CD4-positive, alpha-beta T cell treated with Interleukin-15 for 1 hour (primary cell): ENCODE results near the gene VPS52.
"Not testable (repeated sequence)": the region's sequence is repeated elsewhere in the genome, so short reads cannot be mapped to it uniquely, and the experiment has no call there.

Experiments used
- DNase-seq: peaks from one replicate; pipeline ENCODE4 v3.0.0-alpha.2; 2020

Gene VPS52

DNA sequence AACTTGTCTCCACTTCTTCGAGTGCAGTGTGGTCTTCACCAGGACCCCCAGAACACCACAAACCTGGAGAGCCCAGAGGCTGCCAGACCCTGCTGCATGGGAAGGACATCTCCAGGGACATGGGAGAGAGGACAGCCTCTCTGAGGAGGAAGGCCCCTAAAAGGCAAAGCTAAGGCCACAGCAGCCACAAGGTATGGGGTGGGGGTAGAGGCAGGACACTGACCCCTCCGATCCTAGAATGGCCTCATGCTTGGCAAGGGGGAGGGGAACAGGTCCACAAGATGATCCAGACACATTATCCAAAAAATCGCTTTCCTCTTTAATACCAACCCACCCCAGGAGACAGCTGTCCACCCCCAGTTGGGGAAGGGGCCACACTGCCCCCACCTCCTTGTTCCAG is 7.1 kb upstream of the VPS52 start:
- DNase-seq: no peak

DNA sequence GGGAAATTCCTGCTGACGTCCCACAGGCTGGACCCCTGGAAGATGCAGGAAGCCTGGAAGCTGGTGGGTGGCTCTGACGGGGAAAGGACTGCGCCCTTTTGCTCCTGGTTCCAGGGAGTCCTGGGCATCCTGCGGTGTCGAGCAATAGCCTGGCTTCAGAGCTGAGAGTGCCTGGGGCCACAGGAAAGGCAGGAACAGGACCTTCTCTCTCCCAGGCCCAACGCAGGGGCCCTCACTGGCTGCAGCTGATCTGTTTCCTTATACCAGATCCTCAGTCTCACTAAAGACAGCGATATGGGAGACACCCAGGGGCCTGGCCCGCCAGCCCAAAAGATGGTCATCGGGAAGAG is 6.7 kb upstream of the VPS52 start:
- no peak for DNase-seq

DNA sequence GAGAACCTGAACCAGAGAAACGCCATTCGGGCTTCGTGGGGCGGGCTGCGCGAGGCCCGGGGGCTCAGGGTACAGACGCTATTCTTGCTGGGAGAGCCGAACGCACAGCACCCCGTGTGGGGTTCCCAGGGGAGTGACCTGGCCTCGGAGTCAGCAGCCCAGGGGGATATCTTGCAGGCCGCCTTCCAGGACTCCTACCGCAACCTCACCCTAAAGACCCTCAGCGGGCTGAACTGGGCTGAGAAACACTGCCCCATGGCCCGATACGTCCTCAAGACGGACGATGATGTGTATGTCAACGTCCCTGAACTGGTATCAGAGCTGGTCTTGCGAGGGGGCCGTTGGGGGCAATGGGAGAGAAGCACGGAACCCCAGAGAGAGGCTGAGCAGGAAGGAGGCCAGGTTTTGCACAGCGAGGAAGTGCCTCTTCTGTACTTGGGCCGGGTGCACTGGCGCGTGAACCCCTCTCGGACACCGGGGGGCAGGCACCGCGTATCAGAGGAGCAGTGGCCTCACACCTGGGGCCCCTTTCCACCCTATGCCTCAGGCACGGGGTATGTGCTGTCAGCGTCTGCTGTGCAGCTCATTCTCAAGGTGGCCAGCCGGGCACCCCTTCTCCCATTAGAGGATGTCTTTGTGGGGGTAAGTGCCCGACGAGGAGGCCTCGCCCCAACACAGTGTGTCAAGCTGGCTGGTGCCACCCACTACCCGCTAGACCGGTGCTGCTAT is 6.2 kb upstream of the VPS52 start:
- DNase-seq: no peak

DNA sequence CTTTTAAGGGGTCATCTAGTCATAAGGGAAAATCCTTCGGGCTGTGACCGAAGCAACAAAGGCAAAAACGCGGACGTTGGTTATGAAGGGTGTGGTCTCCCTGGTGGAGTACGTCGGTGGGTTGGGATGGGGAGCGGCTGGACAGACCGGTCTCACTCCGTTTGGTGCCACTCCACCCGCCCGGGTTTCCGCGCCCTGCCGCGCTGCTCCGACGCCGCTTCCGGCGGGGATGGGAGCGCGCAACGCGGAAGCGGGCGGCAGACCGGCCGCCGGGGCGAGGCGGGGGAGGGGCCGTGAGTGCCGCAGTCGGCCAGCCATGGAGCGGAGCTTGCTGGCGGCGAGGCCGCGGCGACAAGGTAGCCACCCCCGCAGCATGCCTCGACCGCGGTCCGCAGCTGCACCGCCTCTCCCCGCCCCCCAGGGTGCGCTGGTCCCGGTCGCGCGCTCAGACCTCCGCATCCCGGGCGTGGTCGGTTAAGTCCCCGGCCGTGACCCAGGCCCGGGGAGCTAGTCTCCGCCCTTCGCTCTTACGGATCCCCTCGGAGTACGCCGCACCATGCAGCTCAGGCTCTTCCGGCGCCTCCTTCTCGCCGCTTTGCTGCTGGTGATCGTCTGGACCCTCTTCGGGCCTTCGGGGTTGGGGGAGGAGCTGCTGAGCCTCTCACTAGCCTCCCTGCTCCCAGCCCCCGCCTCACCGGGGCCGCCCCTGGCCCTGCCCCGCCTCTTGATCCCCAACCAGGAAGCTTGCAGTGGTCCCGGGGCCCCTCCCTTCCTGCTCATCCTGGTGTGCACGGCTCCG is 5.4 kb upstream of the VPS52 start, which contains the start of gene B3GALT4:
Gene B3GALT4 (plus strand): TSS at position 260 of the 799 bp plus-strand sequence. CDS start 297 bp downstream, at position 557.
- peak; percentile 81 for DNase-seq

DNA sequence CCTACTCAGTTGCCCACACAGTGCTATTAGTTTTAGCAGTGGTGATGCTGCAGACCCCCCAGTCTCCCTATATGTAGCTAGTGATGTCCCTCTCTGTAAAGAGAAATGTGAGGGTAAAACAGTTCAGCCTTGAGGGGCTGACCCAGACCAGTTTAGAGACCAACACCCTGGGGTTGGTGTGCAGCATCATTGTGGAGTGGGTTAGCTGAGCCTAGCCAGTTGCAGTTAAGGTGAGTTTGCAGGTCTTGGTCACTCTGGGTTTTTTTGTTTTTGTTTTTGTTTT is 4.8 kb upstream of the VPS52 start:
- no peak for DNase-seq

DNA sequence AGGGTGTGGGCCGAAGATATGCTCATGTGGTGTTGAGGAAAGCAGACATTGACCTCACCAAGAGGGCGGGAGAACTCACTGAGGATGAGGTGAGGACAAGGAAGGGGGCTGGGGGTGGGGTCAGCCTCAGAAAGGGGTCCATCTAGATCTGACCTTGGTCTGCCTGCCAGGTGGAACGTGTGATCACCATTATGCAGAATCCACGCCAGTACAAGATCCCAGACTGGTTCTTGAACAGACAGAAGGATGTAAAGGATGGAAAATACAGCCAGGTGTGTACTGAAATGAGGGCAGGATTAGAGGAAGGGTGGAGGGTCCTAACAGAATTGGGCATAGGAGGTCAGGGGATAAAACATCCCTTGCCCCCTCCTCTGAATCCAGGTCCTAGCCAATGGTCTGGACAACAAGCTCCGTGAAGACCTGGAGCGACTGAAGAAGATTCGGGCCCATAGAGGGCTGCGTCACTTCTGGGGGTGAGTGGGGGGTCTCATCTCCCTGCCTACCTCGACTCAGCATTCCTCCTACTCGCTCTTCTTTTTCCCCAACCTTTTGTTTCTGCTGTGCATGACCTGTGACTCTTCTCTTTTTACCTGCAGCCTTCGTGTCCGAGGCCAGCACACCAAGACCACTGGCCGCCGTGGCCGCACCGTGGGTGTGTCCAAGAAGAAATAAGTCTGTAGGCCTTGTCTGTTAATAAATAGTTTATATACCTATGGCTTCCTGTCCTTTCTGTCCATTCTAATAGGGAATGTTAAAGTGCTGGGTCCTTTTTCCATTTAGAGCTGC is 4.3 kb upstream of the VPS52 start:
- not testable (repeated sequence) for DNase-seq

DNA sequence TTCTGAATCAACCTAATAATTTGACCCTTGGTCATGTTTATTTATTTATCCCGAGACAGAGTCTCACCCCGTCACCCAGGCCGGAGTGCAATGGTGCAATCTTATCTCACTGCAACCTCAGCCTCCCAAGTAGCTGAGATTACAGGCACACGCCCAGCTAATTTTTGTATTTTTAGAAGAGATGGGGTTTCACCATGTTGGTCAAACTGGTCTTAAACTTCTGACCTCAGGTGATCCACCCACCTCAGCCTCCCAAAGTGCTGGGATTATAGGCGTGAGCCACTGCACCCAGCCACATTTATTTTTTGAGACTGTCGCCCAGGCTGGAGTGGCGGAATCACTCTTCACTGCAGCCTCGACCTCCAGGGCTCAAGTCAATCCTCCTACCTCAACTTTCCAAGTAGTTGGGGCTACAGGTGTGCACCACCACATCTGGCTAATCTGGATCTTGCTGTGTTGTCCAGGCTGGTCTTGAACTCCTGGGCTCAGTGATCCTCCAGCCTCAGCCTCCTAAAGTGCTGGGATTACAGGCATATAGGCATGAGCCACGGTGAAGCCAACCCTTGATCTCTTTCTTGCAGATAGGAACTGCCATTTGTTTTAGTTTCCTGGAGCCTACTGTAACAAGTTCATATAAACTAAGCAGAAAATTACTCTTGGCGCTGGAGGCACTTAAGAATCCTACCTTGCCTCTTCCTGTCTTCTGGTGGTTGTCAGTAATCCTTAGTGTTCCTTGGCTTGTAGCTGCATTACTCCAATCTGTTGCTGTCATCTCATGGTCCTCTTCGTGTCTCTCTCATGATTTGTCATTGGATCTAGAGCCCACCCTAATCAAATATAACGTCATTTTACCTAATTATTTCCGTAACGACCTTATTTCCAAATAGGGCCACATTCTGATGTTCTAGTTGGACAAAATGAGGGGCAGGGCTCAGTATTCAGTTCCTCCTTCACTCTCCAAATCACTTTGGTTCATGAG is 2.5 kb upstream of the VPS52 start:
- DNase-seq: no peak

DNA sequence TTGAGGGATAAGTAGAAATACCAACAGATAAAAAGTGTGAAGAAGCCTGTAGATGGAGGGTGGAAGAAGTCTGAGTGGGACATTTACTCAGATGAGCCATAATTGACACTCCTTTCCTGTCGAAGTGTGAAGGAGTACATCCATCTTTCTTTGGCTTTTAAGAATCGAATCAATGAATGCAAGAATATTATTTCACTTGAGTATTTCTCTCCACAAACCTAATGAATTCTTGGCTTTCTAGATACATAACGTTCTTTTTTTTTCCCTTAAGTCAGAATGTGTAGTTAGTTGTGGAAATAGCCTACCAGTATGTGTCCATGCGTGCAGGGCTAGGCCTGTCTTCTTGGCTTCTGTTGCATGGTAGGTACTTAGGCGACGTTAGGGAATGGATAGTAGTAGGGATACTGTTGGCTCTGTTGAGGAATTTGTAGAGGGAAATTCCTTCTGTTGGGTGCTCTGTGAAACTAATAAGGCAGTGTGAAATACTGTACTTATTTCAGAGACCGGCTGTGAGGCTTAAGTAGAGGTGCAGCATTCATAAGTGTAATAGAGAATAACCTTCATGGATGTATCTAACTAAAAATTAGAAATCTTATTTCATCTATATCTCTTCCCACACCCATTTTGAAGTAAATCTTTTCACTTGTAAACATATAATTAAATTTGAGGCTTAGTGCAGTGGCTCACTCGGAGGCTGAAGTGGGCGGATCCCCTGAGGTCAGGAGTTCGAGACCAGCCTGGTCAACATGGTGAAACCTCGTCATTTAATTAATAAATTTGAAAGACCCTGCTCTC is 1.6 kb upstream of the VPS52 start:
- no peak for DNase-seq

DNA sequence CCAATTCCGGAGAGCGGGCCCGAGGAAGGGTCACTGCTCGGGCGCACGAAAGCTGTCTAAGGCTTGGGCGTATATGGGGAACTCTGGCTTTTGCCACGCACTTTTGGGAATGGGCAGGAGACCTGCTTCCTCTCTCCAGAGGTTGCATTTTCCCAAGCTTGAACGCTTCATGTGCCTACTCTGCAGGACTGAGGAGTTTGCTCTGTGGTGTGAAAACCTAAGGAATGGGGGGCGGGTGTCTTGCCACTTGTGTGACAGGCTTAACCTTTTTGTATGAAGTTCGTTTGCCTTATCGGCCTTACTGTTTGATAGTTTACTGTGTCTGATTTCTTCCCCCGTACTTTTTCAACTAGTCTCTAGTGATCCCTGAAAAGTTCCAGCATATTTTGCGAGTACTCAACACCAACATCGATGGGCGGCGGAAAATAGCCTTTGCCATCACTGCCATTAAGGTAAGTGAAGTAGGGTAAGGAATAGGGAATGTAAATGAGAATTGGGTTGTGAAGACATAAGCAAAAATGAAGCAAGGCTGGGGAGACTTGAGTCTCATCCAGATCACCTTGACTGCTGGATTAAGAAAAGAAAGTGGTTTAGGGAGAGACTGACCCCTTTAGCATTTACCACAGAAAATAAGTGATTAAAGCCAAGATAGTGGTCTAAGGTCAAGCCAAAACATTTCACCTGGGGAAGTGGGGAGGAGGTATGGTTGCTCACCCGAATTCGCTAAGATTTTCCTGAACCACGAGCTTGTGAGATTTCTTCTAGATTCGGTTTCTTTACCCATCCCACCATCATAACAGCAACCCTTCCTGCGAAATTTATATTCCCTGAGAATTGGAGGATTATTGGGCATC is 826 bp upstream of the VPS52 start:
- no peak for DNase-seq

DNA sequence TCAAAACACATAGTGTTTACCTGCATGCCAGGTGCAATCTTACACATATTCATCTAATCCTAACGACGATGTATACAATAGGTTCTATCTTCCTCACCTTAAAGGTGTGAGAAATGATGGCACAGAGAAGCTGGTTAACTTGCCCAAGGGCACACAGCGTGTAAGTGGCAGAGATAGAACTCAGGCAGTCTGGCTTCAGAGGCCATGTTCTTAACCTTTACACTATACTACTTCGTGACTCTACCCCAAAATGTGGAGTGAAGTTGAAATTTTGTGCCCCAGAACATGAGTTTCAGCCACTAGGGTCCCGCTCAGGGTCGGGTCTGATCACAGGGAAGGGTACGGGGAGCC is 584 bp downstream of the VPS52 start:
- DNase-seq: no peak

DNA sequence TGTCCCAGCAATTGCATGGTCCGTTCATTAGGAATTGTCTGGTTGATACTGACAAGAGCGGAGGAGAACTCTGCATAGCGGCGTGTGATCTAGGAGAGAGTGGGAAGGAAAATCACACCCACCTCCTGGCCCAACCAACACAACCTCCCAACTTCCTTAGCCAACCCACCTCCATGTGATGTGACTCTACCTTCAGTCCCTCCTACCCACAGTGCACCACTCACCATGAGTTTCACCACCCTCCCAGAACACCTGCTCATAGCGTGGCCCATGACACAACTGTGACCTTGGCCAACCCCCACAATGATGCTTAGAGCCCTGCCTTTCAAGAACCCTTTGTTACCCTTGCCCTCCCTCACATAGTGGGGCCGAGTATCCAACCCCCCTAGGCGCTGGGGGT is 7.7 kb downstream of the VPS52 start:
- no peak for DNase-seq

DNA sequence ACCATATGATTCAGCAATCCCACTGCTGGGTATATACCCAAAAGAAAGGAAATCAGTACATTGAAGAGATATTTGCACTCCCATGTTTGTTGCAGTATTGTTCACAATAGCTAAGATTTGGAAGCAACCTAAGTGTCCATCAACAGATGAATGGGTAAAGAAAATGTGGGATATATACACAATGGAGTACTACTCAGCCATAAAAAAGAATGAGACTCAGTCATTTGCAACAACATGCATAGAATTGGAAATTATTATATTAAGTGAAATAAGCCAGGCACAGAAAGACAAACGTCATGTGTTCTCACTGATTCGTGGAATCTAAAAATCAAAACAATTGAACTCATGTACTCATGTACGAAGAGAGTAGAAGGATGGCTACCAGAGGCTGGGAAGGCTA is 9.2 kb downstream of the VPS52 start:
- DNase-seq: not testable (repeated sequence)

DNA sequence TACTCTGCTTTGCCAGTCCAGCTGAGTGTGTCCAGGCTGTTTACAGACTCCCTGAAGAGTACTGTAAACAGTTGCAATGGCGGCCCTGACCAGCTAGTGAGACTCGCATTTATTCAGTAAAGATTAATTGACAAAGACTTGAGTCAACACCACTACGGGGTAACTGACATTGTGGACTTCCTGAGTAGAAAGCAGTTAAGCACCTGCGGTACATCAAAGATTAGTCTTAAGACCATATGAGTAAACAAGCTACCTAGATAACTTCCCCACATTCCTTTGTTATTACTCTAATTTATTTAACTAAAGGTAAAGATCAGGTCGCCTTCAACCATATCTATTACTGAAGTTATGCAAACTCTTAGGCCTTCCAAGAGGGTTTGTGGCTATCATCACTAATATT is 12.6 kb downstream of the VPS52 start:
- DNase-seq: no peak

DNA sequence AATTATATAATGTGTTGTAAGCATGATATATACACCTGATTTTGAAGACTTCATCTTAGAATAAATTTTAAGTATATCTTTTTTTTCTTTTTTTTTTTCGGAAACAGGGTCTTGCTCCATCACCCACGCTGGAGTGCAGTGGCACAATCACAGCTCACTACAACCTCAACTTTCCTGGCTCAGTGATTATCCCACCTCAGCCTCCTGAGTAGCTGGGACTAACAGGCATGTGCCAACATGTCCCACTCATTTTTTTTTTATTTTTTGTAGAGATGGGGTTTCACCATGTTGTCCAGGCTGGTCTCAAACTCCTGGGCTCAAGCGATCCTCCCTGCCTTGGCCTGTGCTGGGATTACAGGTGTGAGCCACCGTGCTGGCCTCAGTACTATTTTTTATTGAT is 17.1 kb downstream of the VPS52 start:
- no peak for DNase-seq

DNA sequence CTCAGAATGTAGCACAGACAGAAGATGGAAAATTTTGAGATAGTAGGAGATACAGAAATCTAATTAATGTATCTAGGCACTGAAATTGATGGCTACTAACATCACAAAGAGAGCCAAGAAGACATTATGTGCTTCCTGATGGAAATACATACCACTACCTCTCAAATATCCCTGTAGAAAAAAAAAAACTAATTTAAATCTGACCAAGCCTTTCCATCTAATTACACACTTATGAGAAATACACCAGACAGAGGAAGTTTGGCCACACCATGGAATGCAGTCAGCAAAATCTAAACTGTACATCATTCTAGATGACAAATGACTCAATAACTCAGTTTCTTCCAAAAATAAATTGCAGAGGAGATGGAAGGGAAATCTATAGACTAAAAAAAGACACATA is 18.9 kb downstream of the VPS52 start:
- no peak for DNase-seq

DNA sequence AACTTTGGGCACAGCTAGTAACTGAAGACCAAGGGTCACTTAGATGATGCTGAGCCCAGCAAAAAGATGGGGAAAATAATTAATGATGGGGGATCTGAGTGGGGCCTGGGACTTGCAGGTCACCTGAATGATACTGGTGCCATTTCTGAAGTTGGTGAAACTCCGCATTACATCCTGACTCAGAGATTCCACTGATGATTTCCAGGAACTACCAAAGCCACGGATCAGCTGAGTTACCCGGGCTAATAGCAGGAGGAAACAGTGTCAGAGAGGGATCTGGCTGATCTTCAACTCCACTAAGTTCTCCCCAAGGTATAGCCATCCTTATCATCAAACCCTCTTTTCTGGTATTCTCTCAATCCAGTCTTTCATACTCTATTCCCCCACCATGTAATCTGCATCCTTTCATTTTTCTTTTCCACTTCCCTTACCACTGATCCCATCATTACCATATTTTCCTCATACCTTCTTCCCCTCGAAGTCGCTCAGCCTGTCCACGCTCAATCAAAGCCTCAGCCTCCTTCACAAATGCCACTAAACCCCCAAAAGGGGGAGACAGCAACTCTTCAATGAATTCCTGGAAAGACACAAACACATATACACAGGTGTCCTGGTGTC is 20.2 kb downstream of the VPS52 start:
- no peak for DNase-seq

DNA sequence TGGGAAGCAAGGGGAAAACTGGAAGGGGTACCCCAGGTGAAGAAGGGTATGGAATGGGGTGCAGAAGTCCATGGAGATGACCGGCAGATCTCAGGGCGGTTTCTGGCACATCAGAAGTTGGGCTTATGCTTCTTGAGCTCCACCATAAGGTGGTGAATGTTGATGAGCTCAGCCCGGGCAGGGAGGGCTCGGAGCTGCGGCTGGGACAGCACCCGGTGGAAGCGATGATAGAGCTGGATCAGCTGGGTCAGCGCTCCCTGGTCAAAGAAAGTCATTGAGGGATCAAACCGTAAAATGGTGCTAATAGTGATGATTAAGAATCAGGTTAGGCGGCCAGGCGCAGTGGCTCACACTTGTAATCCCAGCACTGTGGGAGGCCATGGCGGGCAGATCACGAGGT is 20.9 kb downstream of the VPS52 start:
- DNase-seq: no peak

DNA sequence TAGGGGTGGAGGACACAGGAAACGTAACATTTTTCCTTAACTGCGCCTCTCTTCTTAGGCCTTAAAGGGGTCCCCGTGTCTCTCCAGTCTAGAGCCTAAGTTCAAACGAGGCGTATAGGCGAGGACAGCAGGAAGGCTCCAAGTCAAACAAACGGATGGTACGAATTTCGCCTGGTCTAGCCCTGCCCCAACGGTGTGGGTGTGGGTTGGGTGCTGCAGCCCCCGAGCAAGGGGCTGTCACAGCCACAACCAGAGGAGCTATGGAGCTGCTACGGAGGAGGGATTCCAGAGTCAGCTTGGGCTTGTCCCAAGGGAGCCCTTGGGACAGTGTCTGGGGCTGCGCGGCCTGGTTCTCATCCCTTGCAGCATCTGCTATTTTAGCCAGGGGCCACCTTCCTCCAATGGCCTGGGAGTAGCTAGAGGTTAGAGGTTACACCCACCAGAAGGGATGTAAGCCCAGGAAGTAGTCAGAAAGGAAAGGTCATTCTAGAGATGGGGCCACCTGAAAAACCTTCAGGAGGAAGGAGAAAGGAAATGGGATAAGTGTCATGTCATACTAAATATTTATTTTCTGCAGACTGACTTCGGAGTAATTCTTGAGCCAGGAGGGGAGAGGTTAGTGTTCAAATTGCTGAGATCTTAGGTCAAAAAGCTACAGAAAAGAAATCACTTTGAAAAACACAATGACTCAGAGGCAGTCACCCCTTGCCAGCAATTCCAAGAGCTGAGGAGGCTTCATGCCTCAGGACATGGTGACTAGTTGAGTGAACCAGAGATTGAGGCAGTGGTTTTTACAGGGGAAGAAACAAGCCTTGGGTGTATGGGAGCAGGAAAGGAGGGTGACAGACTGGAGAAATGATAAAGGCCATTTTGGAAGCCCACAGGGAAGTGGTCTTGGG is 21.7 kb downstream of the VPS52 start:
- DNase-seq: no peak
